Prostate gland (tissue), 2 donors: ENCODE measurements around the gene NRN1L. TPM values are rescaled to one million over a fixed set of nuclear protein-coding genes. Genes with fewer than 3 reads are reported as not detected.

Source experiments
- DNase-seq: peaks from one replicate; pipeline ENCODE4 v3.0.0-alpha.2; 2019; ENCODE audit warnings: low spot score
- H3K27ac ChIP-seq, 2 donors: fragments of 200-600 bp; sonication (generic); 2 replicates each; pipeline ENCODE4 v1.5.1; 2017 to 2019
- H3K27me3 ChIP-seq: fragments of 200-600 bp; sonication (generic); replicated peaks from 2 replicates; pipeline ENCODE4 v1.5.1; 2019; ENCODE audit not compliant: insufficient read depth
- H3K36me3 ChIP-seq, 2 donors: fragments of 200-600 bp; sonication (generic); 1 replicate in 1 of 2; 2 replicates in 1 of 2; pipeline versions ENCODE4 v1.5.1 to v1.8.1; 2017 to 2019
- H3K4me1 ChIP-seq: fragments of 200-600 bp; sonication (generic); replicated peaks from 2 replicates; pipeline ENCODE4 v1.5.1; 2019
- H3K4me3 ChIP-seq, 2 donors: fragments of 200-600 bp; sonication (generic); 2 replicates each; pipeline ENCODE4 v1.5.1; 2017 to 2019
- H3K9me3 ChIP-seq: fragments of 200-600 bp; sonication (generic); 2 replicates; pipeline ENCODE4 v1.5.1; 2017
- POLR2A ChIP-seq: fragments of 450-650 bp; IDR thresholded peaks from one replicate; pipeline ENCODE4 v1.6.1; 2016; ENCODE audit warnings: antibody characterized with exemption, mild to moderate bottlenecking
- POLR2AphosphoS5 ChIP-seq: sonication (generic); formaldehyde crosslinking; IDR thresholded peaks from one replicate; pipeline ENCODE4 v1.6.1; 2017; ENCODE audit warnings: antibody characterized with exemption
- WGBS: methylation state at CpG from one replicate; pipeline ENCODE4 v1.1.5; 2018; 5-methylcytosine and 5-hydroxymethylcytosine counted together
- intact Hi-C: fragments of 100-400 bp; cut with DNase I; formaldehyde crosslinking; loops from one replicate; pipeline ENCODE4 v1.14.2; 2022
- total RNA-seq, 2 donors: library from RNA; depleted of rRNA; stranded (reverse); fragments of >200 nt; gene quantifications; one replicate each; pipeline ENCODE4 v1.1.0, GENCODE V29; 2016
- TF ChIP-seq, protein P1 (sequence below), 4 experiments: fragments of 200-600 bp in 2 of 4; fragments of 450-650 bp in 2 of 4; sonication (generic) in 2 of 4; IDR thresholded peaks; 1 replicate in 3 of 4; 2 replicates in 1 of 4; pipeline ENCODE4 v1.5.1; 2016 to 2019; ENCODE audit warnings: antibody characterized with exemption in 4 of 4, mild to moderate bottlenecking in 2 of 4, moderate library complexity in 2 of 4

Gene NRN1L
- total RNA-seq, 2 donors from 2014 or later = 4.0 to 4.4 TPM

GRCh38 chr16:67842509-67843342, 42.0 kb upstream of the NRN1L start:
- Histone ChIP-seq H3K27me3 (no peaks in the 10 kb centered on the region), H3K9me3 (no peaks in the 10 kb centered on the region), H3K36me3 (no peaks in the 10 kb centered on the region), H3K4me1 (peaks cover 15% of the 10 kb centered on the region), H3K4me3 (peak overlapping the region; percentile 86 to 91), H3K27ac (peak overlapping the region; percentile 100)
- intact Hi-C loops = loop anchor here (5.0 kb wide), 1 partner anchor 180 kb away; the partner anchor contains the start of genes ACD and PARD6A
- peak; percentile 26 for DNase-seq
- under 1% methylated on average over 39 of the region's 67 CpGs for WGBS
- TF ChIP-seq POLR2AphosphoS5 (peak; percentile 12), POLR2A (no peak)

GRCh38 chr16:67843343-67843765, 41.3 kb upstream of the NRN1L start:
- Histone ChIP-seq H3K4me3 (peak overlapping the region; percentile 86 to 91), H3K27me3 (no peaks in the 10 kb centered on the region), H3K9me3 (no peaks in the 10 kb centered on the region), H3K4me1 (peaks cover 15% of the 10 kb centered on the region), H3K36me3 (no peaks in the 10 kb centered on the region), H3K27ac (peak overlapping the region; percentile 100)
- no peak for DNase-seq
- WGBS = 5% methylated on average over 11 of the region's 11 CpGs
- TF ChIP-seq, protein P1, sequence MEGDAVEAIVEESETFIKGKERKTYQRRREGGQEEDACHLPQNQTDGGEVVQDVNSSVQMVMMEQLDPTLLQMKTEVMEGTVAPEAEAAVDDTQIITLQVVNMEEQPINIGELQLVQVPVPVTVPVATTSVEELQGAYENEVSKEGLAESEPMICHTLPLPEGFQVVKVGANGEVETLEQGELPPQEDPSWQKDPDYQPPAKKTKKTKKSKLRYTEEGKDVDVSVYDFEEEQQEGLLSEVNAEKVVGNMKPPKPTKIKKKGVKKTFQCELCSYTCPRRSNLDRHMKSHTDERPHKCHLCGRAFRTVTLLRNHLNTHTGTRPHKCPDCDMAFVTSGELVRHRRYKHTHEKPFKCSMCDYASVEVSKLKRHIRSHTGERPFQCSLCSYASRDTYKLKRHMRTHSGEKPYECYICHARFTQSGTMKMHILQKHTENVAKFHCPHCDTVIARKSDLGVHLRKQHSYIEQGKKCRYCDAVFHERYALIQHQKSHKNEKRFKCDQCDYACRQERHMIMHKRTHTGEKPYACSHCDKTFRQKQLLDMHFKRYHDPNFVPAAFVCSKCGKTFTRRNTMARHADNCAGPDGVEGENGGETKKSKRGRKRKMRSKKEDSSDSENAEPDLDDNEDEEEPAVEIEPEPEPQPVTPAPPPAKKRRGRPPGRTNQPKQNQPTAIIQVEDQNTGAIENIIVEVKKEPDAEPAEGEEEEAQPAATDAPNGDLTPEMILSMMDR (IDR thresholded peaks at IDR 0.05) = no peak
- TF ChIP-seq POLR2AphosphoS5 (no peak), POLR2A (no peak)
- intact Hi-C loops = loop anchor here (5.0 kb wide), 1 partner anchor 181 kb away; the partner anchor contains the start of genes ACD and PARD6A

- TF ChIP-seq POLR2A (no peak), POLR2AphosphoS5 (no peak)
- TF ChIP-seq, protein P1 (IDR thresholded peaks at IDR 0.05) = no peak
- no peaks in the 10 kb centered on the region for H3K27me3 ChIP-seq
- intact Hi-C loops = loop anchor here (5.0 kb wide), 1 partner anchor 182 kb away; the partner anchor contains the start of genes ACD and PARD6A
- no peak overlapping the region for H3K27ac ChIP-seq
- H3K4me1 ChIP-seq = peaks cover 15% of the 10 kb centered on the region
- H3K4me3 ChIP-seq = no peak overlapping the region
- no peaks in the 10 kb centered on the region for H3K9me3 ChIP-seq
- H3K36me3 ChIP-seq = no peaks in the 10 kb centered on the region
- 62% methylated on average over 4 of the region's 4 CpGs for WGBS
- no peak for DNase-seq
Observed at GRCh38 chr16:67844497-67844896, 40.2 kb upstream of the NRN1L start.

DNA sequence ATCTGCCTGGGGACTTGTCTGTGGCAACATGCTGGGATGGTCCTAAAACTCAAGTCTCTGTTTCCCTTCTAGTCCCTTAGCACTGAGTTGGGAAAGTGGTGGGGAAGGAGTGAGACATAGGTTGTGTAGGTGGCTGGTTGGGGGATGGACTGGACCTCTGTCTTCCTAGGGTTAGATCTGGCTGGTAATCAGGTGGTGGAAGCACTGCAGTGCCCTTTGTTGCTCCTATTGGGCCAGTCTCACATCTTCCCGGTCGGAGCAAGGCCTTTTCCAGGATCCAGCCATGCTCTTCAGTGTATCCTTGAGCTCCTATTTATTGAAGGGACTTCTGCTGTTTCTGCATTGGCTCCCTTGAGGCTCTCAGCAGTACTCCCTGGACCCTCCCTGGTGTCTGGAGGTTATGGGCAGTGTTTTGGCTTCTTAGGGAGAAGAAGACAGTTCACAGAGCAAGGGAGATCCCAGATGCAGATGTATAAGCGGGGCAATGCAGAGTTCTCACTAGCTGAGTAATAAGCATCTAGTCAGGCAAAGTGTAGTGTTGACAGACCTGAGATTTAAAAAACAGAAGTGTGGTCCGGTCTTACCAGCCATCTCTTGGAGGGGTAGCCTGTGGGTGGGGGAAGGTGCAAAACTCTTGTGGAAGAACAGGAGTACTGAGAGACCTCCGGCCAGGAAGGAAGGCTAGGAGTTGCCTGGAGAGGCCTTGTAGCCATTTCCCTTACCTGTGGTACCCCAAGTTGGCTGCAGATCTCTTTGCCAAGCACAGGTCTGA, 39.2 kb upstream of the NRN1L start:
- peaks cover 15% of the 10 kb centered on the region for H3K4me1 ChIP-seq
- H3K27me3 ChIP-seq = no peaks in the 10 kb centered on the region
- no peaks in the 10 kb centered on the region for H3K9me3 ChIP-seq
- H3K36me3 ChIP-seq = no peaks in the 10 kb centered on the region
- no peak for DNase-seq
- WGBS = 61% methylated on average over 5 of the region's 5 CpGs
- intact Hi-C loops = loop anchor here (2.0 kb wide), 1 partner anchor 25 kb away; no protein-coding TSS in a partner anchor
- TF ChIP-seq POLR2A = no peak
- H3K4me3 ChIP-seq = peak overlapping the region in 1 of 2 donors; percentile 91
- peak overlapping the region; percentile 96 to 97 for H3K27ac ChIP-seq

GRCh38 chr16:67846063-67846319, 38.7 kb upstream of the NRN1L start:
- intact Hi-C loops = loop anchor here (2.0 kb wide), 1 partner anchor 25 kb away; no protein-coding TSS in a partner anchor
- no peaks in the 10 kb centered on the region for H3K36me3 ChIP-seq
- H3K27me3 ChIP-seq = no peaks in the 10 kb centered on the region
- H3K27ac ChIP-seq = peak overlapping the region; percentile 96 to 97
- peak overlapping the region; percentile 78 to 91 for H3K4me3 ChIP-seq
- TF ChIP-seq POLR2AphosphoS5 (no peak), POLR2A (no peak)
- TF ChIP-seq, protein P1 (IDR thresholded peaks at IDR 0.05) = no peak
- H3K4me1 ChIP-seq = peaks cover 15% of the 10 kb centered on the region
- no peak for DNase-seq
- no peaks in the 10 kb centered on the region for H3K9me3 ChIP-seq
- WGBS = 8% methylated on average over 2 of the region's 2 CpGs
